Nephron (organoid): ENCODE data around the gene FCAMR.

Experiments
- H3K27ac Mint-ChIP-seq, 3 experiments: 2 replicates each; pipeline ENCODE4 v1.8.0; 2020; ENCODE audit warnings: mixed read lengths in 3 of 3, mild to moderate bottlenecking in 2 of 3, moderate library complexity in 1 of 3
- H3K27me3 Mint-ChIP-seq: 2 replicates; pipeline ENCODE4 v1.8.0; 2021; ENCODE audit warnings: low read depth, mild to moderate bottlenecking, moderate library complexity, mixed read lengths
- H3K36me3 Mint-ChIP-seq: 2 replicates; pipeline ENCODE4 v1.8.0; 2020; ENCODE audit warnings: low read depth, mixed read lengths
- H3K4me1 Mint-ChIP-seq: 2 replicates; pipeline ENCODE4 v1.8.0; 2020; ENCODE audit warnings: mixed read lengths
- H3K4me3 Mint-ChIP-seq, 3 experiments: 2 replicates each; pipeline ENCODE4 v1.8.0; 2020; ENCODE audit warnings: mild to moderate bottlenecking in 3 of 3, mixed read lengths in 3 of 3, moderate library complexity in 2 of 3
- H3K9me3 Mint-ChIP-seq: 2 replicates; pipeline ENCODE4 v1.8.0; 2020; ENCODE audit warnings: mixed read lengths
- TF ChIP-seq, protein P1 (sequence below), 3 experiments: fragments of 200-600 bp; sonication (generic); IDR thresholded peaks; one replicate each; pipeline ENCODE4 v1.5.0; 2021; ENCODE audit warnings: antibody characterized with exemption in 3 of 3; ENCODE audit not compliant: unreplicated experiment in 3 of 3

The FCAMR gene

DNA sequence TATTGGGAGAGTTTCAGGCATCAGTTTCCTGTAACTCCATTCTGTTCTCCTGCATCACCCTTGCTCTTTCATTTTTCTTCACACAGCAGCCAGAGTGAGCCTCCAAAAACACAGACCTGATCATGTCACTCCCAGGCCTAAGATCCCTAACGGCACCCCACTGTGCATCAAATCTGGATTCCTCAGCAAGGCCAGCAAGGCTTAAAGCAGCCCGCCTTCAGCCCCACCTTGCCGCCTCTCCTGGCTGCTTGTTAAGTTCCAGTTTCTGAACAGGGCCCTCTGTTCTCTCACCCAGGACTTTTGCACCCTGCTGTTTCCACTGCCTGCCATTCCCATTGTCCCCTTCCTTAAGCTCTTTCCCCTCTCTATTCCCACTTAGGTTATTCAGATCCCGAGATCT lies 33.0 kb upstream of the FCAMR start:
- TF ChIP-seq, protein P1, sequence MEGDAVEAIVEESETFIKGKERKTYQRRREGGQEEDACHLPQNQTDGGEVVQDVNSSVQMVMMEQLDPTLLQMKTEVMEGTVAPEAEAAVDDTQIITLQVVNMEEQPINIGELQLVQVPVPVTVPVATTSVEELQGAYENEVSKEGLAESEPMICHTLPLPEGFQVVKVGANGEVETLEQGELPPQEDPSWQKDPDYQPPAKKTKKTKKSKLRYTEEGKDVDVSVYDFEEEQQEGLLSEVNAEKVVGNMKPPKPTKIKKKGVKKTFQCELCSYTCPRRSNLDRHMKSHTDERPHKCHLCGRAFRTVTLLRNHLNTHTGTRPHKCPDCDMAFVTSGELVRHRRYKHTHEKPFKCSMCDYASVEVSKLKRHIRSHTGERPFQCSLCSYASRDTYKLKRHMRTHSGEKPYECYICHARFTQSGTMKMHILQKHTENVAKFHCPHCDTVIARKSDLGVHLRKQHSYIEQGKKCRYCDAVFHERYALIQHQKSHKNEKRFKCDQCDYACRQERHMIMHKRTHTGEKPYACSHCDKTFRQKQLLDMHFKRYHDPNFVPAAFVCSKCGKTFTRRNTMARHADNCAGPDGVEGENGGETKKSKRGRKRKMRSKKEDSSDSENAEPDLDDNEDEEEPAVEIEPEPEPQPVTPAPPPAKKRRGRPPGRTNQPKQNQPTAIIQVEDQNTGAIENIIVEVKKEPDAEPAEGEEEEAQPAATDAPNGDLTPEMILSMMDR (IDR thresholded peaks at IDR 0.05; ENCODE audit: unreplicated experiment in 3 of 3) = no peak
- Mint-ChIP-seq H3K27me3 (peaks cover 3% of the 10 kb centered on the region), H3K4me1 (peaks cover 26% of the 10 kb centered on the region), H3K9me3 (peaks cover 4% of the 10 kb centered on the region), H3K36me3 (no peaks in the 10 kb centered on the region), H3K27ac (no peak overlapping the region), H3K4me3 (no peak overlapping the region)

DNA sequence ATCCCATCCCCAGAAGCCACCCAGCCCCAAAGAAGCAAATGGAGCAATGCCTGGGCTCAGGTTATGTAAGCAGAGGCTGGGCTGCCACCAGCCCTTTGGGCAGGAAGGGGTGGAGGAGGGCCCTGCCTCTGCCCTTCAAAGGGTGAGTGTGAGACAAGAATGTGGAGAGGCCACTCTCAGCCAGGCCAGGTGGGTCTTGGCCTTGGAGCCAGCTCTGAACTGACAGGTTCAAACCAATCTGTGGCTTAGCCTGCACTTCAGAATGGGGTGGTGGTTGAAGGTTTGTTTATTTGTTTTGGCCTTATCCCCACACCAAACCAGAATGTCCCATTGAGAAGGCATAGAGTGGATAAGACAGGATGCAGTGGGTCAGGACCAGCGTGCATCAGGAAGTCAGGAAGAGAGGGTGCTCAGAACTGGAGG lies 32.5 kb upstream of the FCAMR start:
- no peak overlapping the region for H3K4me3 Mint-ChIP-seq
- H3K27ac Mint-ChIP-seq = no peak overlapping the region
- TF ChIP-seq, protein P1 (IDR thresholded peaks at IDR 0.05; ENCODE audit: unreplicated experiment in 3 of 3) = no peak
- peaks cover 4% of the 10 kb centered on the region for H3K9me3 Mint-ChIP-seq
- peaks cover 3% of the 10 kb centered on the region for H3K27me3 Mint-ChIP-seq
- peaks cover 25% of the 10 kb centered on the region for H3K4me1 Mint-ChIP-seq
- no peaks in the 10 kb centered on the region for H3K36me3 Mint-ChIP-seq

DNA sequence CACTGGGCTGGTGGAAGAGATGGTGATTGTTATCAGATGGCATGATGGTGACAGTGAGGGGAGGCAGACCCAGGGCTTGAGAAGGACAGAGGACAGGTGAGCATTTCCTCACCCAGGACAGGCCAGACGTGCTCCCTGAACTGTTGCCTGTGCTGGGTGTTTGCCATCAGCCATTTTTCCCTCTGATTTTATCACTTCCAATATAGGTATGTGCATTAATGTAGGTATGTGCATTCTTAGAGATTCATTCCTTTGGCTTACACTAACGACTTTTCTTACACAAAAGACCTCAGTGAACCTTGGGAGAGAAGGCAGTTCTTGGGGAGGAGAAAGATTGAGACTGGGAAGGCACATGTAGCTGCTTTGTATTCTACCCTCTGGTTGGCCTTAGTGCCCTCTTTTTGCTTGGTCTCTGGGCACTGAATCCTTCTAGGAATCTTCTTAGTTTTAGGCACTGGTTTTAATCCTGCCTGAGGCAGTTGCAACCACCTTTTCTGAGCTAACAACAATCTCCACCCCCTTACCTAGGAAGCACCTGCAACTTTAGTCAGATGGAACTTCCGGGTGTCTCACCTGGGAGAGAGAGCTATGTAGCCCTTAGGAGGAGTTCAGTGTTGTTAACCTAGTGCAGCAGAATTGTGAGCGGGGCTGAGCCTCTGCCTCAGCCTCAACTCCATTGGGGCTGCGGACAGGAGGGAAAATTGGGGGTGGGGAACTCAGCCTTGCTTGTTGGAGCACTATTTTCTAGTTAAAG lies 31.4 kb upstream of the FCAMR start:
- TF ChIP-seq, protein P1 (IDR thresholded peaks at IDR 0.05; ENCODE audit: unreplicated experiment in 3 of 3) = no peak
- H3K36me3 Mint-ChIP-seq = no peaks in the 10 kb centered on the region
- peaks cover 15% of the 10 kb centered on the region for H3K4me1 Mint-ChIP-seq
- peaks cover 3% of the 10 kb centered on the region for H3K27me3 Mint-ChIP-seq
- H3K27ac Mint-ChIP-seq = no peak overlapping the region
- no peak overlapping the region for H3K4me3 Mint-ChIP-seq
- no peaks in the 10 kb centered on the region for H3K9me3 Mint-ChIP-seq

DNA sequence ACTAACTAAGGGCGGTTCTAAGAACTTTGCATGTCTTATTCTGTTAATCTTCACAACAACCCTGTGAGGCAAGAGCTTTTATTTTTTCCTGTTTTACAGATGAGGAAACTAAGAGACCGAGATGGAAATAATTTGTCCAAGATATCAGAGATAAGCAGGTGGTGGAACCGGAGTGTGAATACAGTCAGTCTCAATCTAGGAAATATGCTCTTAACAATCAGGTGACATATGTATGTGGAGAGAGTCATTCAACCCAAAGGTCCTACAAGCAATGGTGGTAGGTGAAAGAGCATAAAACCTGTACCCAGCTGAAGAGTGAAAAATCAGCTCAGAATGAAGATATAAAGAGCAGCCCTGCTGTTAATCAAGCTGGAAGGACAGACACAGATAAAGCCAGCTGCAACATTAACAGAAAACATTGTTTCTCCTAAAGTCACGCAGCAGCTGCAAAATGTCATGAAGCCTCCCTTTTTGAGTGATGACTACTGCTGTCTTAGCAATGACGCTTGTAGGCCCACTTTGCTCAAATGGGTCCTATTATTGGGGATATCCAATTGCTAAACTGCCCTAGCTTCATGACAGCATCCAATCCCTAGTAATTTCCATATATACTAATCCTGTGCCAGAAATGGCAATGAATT lies 30.5 kb upstream of the FCAMR start:
- H3K4me1 Mint-ChIP-seq = peaks cover 10% of the 10 kb centered on the region
- peaks cover 3% of the 10 kb centered on the region for H3K27me3 Mint-ChIP-seq
- H3K36me3 Mint-ChIP-seq = no peaks in the 10 kb centered on the region
- TF ChIP-seq, protein P1 (IDR thresholded peaks at IDR 0.05; ENCODE audit: unreplicated experiment in 3 of 3) = no peak
- H3K9me3 Mint-ChIP-seq = no peaks in the 10 kb centered on the region
- H3K4me3 Mint-ChIP-seq = no peak overlapping the region
- H3K27ac Mint-ChIP-seq = no peak overlapping the region

DNA sequence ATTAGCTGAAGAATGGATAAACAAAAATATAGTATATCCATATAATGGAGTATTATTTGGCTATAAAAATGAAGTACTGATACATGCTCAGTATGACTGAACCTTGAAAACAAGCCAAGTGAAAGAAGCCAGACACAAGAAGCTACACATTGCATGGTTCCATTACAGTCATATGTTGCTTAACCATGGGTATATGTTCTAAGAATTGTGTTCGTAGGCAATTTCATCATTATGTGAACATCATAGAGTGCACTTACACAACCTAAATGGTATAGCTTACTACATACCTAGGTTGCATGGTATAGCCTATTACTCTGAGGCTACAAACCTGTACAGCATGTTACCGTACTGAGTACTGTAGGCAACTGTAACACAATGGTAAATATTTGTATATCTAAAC lies 28.6 kb upstream of the FCAMR start:
- Mint-ChIP-seq H3K27ac (no peak overlapping the region), H3K9me3 (no peaks in the 10 kb centered on the region), H3K27me3 (peaks cover 3% of the 10 kb centered on the region), H3K4me1 (peaks cover 4% of the 10 kb centered on the region), H3K4me3 (no peak overlapping the region), H3K36me3 (no peaks in the 10 kb centered on the region)
- TF ChIP-seq, protein P1 (IDR thresholded peaks at IDR 0.05; ENCODE audit: unreplicated experiment in 3 of 3) = no peak
